Measurements from ENCODE around the gene SRRM3.

The SRRM3 gene

GRCh38 chr7:76282344-76283253, 80.9 kb downstream of the SRRM3 start:
- no peak for TF ChIP-seq FOXP2 (optimal IDR thresholded peaks at IDR 0.05; ENCODE audit: borderline replicate concordance, extremely low read depth, extremely low read length, insufficient read depth)
- TF ChIP-seq SIN3A (IDR thresholded peaks at IDR 0.05; ENCODE audit: borderline replicate concordance, insufficient read depth, low read length), result no peak
- no peak for TF ChIP-seq REST (IDR thresholded peaks at IDR 0.05; ENCODE audit: insufficient read depth in 1 of 2, low read depth in 2 of 2, low read length in 2 of 2)
- TF ChIP-seq TAF1 (IDR thresholded peaks at IDR 0.05; ENCODE audit: borderline replicate concordance, insufficient read depth, low read length), result no peak
- TF ChIP-seq POLR2AphosphoS5 (IDR thresholded peaks at IDR 0.05; ENCODE audit: low read depth, low read length), result no peak

GRCh38 chr7:76283254-76284159, 81.8 kb downstream of the SRRM3 start:
- no peak for TF ChIP-seq TAF1 (IDR thresholded peaks at IDR 0.05; ENCODE audit: borderline replicate concordance, insufficient read depth, low read length)
- TF ChIP-seq FOXP2 (optimal IDR thresholded peaks at IDR 0.05; ENCODE audit: borderline replicate concordance, extremely low read depth, extremely low read length, insufficient read depth), result no peak
- no peak for TF ChIP-seq REST (IDR thresholded peaks at IDR 0.05; ENCODE audit: insufficient read depth in 1 of 2, low read depth in 2 of 2, low read length in 2 of 2)
- TF ChIP-seq SIN3A (IDR thresholded peaks at IDR 0.05; ENCODE audit: borderline replicate concordance, insufficient read depth, low read length), result no peak
- no peak for TF ChIP-seq POLR2AphosphoS5 (IDR thresholded peaks at IDR 0.05; ENCODE audit: low read depth, low read length)

- TF ChIP-seq FOXP2 (optimal IDR thresholded peaks at IDR 0.05; ENCODE audit: borderline replicate concordance, extremely low read depth, extremely low read length, insufficient read depth) (no peak), SIN3A (IDR thresholded peaks at IDR 0.05; ENCODE audit: borderline replicate concordance, insufficient read depth, low read length) (no peak), REST (IDR thresholded peaks at IDR 0.05; ENCODE audit: insufficient read depth in 1 of 2, low read depth in 2 of 2, low read length in 2 of 2) (no peak), TAF1 (IDR thresholded peaks at IDR 0.05; ENCODE audit: borderline replicate concordance, insufficient read depth, low read length) (no peak), POLR2AphosphoS5 (IDR thresholded peaks at IDR 0.05; ENCODE audit: low read depth, low read length) (no peak)
These were observed 84.1 kb downstream of the SRRM3 start for GRCh38 chr7:76285604-76286374.

GRCh38 chr7:76286842-76287403, 85.2 kb downstream of the SRRM3 start:
- TF ChIP-seq SIN3A (IDR thresholded peaks at IDR 0.05; ENCODE audit: borderline replicate concordance, insufficient read depth, low read length) (no peak), FOXP2 (optimal IDR thresholded peaks at IDR 0.05; ENCODE audit: borderline replicate concordance, extremely low read depth, extremely low read length, insufficient read depth) (no peak), POLR2AphosphoS5 (IDR thresholded peaks at IDR 0.05; ENCODE audit: low read depth, low read length) (no peak), REST (IDR thresholded peaks at IDR 0.05; ENCODE audit: insufficient read depth in 1 of 2, low read depth in 2 of 2, low read length in 2 of 2) (no peak), TAF1 (IDR thresholded peaks at IDR 0.05; ENCODE audit: borderline replicate concordance, insufficient read depth, low read length) (no peak)
